AG04450 (cell line): ENCODE data around the gene AATF. TPM values are rescaled to one million over a fixed set of nuclear protein-coding genes. Genes with fewer than 3 reads are reported as not detected.

Experiments used
- CTCF ChIA-PET: fragments of 300-600, 350-600 bp; formaldehyde crosslinking; extraction: SDS; loops from one replicate; lab custom pipeline; 2022; ENCODE audit warnings: antibody characterized with exemption, inconsistent platforms; lab: Charles Lee
- POLR2A ChIA-PET: fragments of 350-600 bp; formaldehyde crosslinking; extraction: SDS; loops from one replicate; lab custom pipeline; 2021; ENCODE audit warnings: antibody characterized with exemption, inconsistent platforms; lab: Yijun Ruan, JAX
- DNase-seq: peaks from one replicate; pipeline ENCODE4 v3.0.0-alpha.2; 2011; ENCODE audit warnings: low read depth, low spot score
- H3K27ac ChIP-seq: one replicate; pipeline ENCODE4 v1.5.1; 2012; ENCODE audit warnings: low read depth, low read length, control low read depth
- H3K27me3 ChIP-seq: one replicate; pipeline ENCODE4 v1.6.0; 2012; ENCODE audit warnings: low read length; ENCODE audit not compliant: control insufficient read depth, insufficient read depth
- H3K4me3 ChIP-seq: 2 replicates; pipeline ENCODE4 v1.5.1; 2011; ENCODE audit warnings: mild to moderate bottlenecking, low read depth, low read length, control low read depth
- H3K9me3 ChIP-seq: 2 replicates; pipeline ENCODE4 v1.5.1; 2012; ENCODE audit warnings: low read length; ENCODE audit not compliant: control insufficient read depth, insufficient read depth
- CTCF ChIP-seq: IDR thresholded peaks from 2 replicates; pipeline ENCODE4 v1.5.1; 2011; ENCODE audit warnings: low read depth, low read length, control low read depth, inconsistent platforms
- polyA plus RNA-seq: library from polyadenylated mRNA; depleted of rRNA; stranded (reverse); fragments of >200 nt; gene quantifications from 2 replicates; pipeline ENCODE4 v1.2.3, GENCODE V29; 2011

Gene AATF
- polyA plus RNA-seq, 1 experiment: 16.6 TPM

DNA sequence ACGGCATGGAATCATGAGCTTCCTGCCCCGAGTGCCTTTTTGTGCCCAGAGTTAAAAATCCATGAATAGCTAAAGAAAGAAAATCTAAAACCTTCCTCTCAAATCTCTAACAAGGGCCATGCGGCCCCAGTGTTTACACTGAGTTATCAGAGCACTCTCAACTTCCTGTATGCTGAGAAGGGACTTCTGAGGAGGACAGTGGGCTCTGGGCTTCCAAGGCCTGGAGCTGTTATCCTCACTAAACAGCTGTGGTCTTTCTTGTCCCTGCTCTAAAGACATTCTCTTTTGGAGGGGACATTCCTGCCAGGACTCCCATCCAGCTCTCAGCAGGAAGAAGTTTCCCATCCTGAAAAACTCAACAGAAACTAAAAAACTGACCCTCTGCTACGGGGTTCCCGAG, 135.6 kb downstream of the AATF start:
- H3K9me3 ChIP-seq: no peaks in the 10 kb centered on the region
- ChIA-PET CTCF (interaction anchor here (0.6 kb wide), 2 partner anchors 156 to 471 kb away, joined by 3 read pairs; no protein-coding TSS in a partner anchor), POLR2A (interaction anchor here (0.5 kb wide), 1 partner anchor 10 kb away, joined by 3 read pairs; no protein-coding TSS in a partner anchor)
- DNase-seq: no peak
- no peak overlapping the region for H3K4me3 ChIP-seq
- H3K27ac ChIP-seq: no peak overlapping the region
- no peak for TF ChIP-seq CTCF
- H3K27me3 ChIP-seq: no peaks in the 10 kb centered on the region

GRCh38 chr17:37086334-37086733, 137.6 kb downstream of the AATF start:
- no peak for TF ChIP-seq CTCF
- H3K27me3 ChIP-seq: no peaks in the 10 kb centered on the region
- H3K9me3 ChIP-seq: no peaks in the 10 kb centered on the region
- DNase-seq: no peak
- H3K27ac ChIP-seq: no peak overlapping the region
- ChIA-PET POLR2A (no interaction called here), CTCF (interaction anchor here (2.0 kb wide), 1 partner anchor 39 kb away, joined by 5 read pairs; no protein-coding TSS in a partner anchor)
- no peak overlapping the region for H3K4me3 ChIP-seq

DNA sequence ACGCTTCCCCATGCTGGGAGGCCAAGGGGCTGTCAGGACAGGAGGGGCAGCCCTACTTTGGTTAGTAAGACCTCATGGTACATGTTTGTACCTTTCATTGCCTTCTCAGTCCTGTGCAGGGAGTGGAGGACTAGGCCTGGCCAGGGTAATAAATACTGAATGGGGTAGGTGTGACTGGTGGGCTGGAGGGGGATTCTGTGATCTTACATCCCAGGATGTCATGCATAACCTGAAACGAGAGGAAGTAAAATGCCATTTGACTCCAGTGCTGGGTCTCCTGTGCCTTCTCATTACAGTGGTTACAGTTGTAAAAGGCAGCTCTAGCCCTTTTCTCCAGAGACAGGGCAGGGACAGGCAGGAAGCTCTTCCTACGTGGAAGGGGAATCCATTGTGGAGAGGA, 138.2 kb downstream of the AATF start:
- ChIA-PET CTCF (interaction anchor here (2.0 kb wide), 1 partner anchor 39 kb away, joined by 5 read pairs; no protein-coding TSS in a partner anchor), POLR2A (no interaction called here)
- no peak for DNase-seq
- TF ChIP-seq CTCF: no peak
- no peak overlapping the region for H3K27ac ChIP-seq
- no peak overlapping the region for H3K4me3 ChIP-seq
- no peaks in the 10 kb centered on the region for H3K27me3 ChIP-seq
- H3K9me3 ChIP-seq: no peaks in the 10 kb centered on the region

GRCh38 chr17:37087683-37088082, 138.9 kb downstream of the AATF start:
- ChIA-PET CTCF (interaction anchor here (0.5 to 0.7 kb wide), 2 partner anchors 8 to 152 kb away, joined by 3 read pairs; no protein-coding TSS in a partner anchor), POLR2A (no interaction called here)
- DNase-seq: no peak
- no peak for TF ChIP-seq CTCF
- H3K27me3 ChIP-seq: no peaks in the 10 kb centered on the region
- H3K9me3 ChIP-seq: no peaks in the 10 kb centered on the region
- H3K4me3 ChIP-seq: no peak overlapping the region
- no peak overlapping the region for H3K27ac ChIP-seq

DNA sequence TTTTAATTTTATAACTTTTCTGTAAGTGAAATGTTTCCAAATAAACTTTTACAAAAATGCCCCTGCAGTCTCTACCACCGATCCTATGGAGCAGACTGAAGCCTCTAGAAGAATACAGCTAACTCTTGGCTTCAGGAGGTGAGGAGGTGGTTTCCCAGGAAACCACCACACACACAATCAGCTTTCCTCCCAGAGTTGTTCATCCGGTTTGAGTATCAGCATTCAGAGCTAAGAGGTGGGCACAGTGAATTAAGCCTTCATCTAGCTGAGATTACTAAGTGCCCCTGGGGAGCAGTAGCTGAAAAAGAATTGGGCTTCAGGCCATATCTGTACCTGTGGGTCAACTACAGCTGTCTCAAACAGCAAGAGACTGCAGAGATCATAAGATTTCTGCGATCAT, 139.7 kb downstream of the AATF start:
- ChIA-PET POLR2A (no interaction called here), CTCF (interaction anchor here (0.5 to 0.7 kb wide), 2 partner anchors 9 to 151 kb away, joined by 3 read pairs; no protein-coding TSS in a partner anchor)
- no peak overlapping the region for H3K27ac ChIP-seq
- TF ChIP-seq CTCF: no peak
- H3K4me3 ChIP-seq: no peak overlapping the region
- H3K9me3 ChIP-seq: no peaks in the 10 kb centered on the region
- H3K27me3 ChIP-seq: no peaks in the 10 kb centered on the region
- no peak for DNase-seq
